AG09309 (cell line): ENCODE measurements around the gene TPPP2.

Experiments
- DNase-seq: peaks from one replicate; pipeline ENCODE4 v3.0.0-alpha.2; 2010; ENCODE audit warnings: low read depth
- H3K4me3 ChIP-seq: 2 replicates; pipeline ENCODE4 v1.5.1; 2011; ENCODE audit warnings: mild to moderate bottlenecking, low read depth, low read length, moderate library complexity; ENCODE audit not compliant: control insufficient read depth
- TF ChIP-seq, protein P1 (sequence below): IDR thresholded peaks from 2 replicates; pipeline ENCODE4 v1.5.1; 2011; ENCODE audit warnings: mild to moderate bottlenecking, low read depth, low read length, inconsistent platforms; ENCODE audit not compliant: insufficient read depth, control insufficient read depth; ENCODE audit errors: missing control alignments

Gene TPPP2

DNA sequence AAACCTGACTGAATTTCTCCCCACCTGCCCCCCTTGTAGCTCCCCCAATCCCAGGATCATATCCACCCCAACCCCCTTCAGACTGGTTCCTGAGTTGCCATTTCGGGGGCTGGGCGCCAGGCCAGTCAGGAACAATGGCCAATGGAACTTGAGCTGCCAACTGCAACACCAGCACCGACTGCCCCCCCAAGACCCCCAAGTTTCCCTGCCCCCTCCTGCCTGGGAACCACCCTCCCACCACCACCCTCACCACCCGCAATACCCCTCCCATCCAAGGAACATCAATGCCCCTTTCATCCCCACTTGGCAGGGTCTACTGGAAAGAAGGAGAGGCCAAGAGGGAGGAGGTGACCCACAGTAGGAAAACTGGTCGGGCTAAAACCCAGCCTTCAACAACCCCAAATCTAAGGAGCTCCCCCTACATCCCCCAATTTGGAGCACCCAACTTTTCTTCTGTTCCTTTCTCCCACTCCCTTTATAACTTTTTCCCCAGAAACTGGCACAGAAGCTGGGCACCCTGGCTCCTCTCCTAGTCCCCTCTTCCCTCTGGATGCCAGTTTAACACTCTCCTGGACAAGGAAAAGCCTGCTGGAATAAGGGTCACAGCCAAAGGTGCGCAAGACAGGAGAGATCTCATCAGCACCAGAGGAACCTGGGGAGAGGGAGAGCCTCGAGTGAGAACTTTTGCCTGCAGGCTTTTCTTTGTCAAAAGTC lies 3.6 kb upstream of the TPPP2 start:
- no peak overlapping the region for H3K4me3 ChIP-seq
- no peak for DNase-seq
- TF ChIP-seq, protein P1, sequence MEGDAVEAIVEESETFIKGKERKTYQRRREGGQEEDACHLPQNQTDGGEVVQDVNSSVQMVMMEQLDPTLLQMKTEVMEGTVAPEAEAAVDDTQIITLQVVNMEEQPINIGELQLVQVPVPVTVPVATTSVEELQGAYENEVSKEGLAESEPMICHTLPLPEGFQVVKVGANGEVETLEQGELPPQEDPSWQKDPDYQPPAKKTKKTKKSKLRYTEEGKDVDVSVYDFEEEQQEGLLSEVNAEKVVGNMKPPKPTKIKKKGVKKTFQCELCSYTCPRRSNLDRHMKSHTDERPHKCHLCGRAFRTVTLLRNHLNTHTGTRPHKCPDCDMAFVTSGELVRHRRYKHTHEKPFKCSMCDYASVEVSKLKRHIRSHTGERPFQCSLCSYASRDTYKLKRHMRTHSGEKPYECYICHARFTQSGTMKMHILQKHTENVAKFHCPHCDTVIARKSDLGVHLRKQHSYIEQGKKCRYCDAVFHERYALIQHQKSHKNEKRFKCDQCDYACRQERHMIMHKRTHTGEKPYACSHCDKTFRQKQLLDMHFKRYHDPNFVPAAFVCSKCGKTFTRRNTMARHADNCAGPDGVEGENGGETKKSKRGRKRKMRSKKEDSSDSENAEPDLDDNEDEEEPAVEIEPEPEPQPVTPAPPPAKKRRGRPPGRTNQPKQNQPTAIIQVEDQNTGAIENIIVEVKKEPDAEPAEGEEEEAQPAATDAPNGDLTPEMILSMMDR, result no peak

- no peak overlapping the region for H3K4me3 ChIP-seq
- no peak for DNase-seq
- TF ChIP-seq, protein P1, result no peak
Observed at GRCh38 chr14:21026988-21027315, 3.1 kb upstream of the TPPP2 start.

DNA sequence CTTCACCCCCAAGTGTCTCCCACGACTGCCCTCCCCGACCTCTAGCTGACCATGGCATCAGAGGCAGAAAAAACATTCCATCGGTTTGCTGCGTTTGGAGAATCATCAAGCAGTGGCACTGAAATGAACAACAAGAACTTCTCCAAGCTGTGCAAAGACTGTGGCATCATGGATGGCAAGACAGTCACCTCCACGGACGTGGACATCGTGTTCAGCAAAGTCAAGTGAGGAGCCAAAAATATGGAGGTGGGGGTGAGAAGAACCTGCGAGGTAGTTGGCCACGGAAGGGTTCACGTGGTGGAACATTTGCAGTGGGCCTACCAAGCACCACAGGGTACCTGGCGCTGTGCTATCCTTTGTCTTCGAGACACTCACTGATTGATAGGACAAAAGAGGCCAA lies 514 bp downstream of the TPPP2 start:
- no peak for DNase-seq
- TF ChIP-seq, protein P1, result no peak
- H3K4me3 ChIP-seq, result no peak overlapping the region

GRCh38 chr14:21032326-21033132 lies 2.5 kb downstream of the TPPP2 start:
- TF ChIP-seq, protein P1, result no peak
- no peak overlapping the region for H3K4me3 ChIP-seq
- no peak for DNase-seq

GRCh38 chr14:21033133-21033698 lies 3.2 kb downstream of the TPPP2 start:
- H3K4me3 ChIP-seq, result no peak overlapping the region
- TF ChIP-seq, protein P1, result no peak
- no peak for DNase-seq

DNA sequence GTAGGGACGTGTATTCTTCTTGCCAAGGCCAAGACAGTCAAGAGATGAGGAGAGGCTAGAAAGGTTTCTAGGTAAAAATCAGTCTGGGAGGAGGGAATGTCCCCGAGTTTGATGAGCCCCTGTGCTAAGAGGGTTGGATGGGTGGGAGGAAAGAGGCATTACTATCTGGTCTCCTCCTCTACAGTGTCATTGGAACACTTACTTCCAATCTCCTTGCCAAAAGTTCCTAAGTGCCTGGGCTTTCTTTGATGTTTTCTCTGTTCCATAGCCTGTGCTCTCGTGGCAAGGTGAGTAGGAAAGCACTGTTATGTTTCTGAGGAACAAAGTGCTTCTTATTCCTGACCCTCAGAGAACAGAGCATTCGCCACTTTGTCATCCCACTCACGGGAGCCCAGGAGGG lies 4.7 kb downstream of the TPPP2 start, which contains the start of gene RNASE13:
Gene RNASE13 (minus strand): TSS at position 101 of the 400 bp plus-strand sequence. CDS start 519 bp downstream, outside the sequence.
- H3K4me3 ChIP-seq, result no peak within 1 kb of the TSS
- DNase-seq, result no peak
- TF ChIP-seq, protein P1, result no peak
